GM19023 (cell line): ENCODE data around the gene RPS6KA4.

Experiments used
- ATAC-seq: cut with Tn5 transposase; IDR thresholded peaks from one replicate; pipeline ENCODE4 v1.9.1; 2021; ENCODE audit warnings: mild to moderate bottlenecking, moderate library complexity; ENCODE audit not compliant: unreplicated experiment

The RPS6KA4 gene

DNA sequence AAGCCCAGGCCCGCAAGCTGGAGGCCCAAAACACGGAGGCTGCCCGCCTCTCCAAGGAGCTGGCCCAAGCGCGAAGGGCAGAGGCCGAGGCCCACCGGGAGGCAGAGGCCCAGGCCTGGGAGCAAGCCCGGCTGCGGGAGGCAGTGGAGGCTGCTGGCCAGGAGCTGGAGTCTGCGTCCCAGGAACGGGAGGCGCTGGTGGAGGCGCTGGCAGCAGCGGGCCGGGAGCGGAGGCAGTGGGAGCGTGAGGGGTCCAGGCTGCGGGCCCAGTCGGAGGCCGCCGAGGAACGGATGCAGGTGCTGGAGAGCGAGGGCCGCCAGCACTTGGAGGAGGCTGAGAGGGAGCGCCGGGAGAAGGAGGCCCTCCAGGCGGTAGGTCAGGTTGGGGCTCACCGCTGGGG is 14.2 kb upstream of the RPS6KA4 start:
- no peak for ATAC-seq

DNA sequence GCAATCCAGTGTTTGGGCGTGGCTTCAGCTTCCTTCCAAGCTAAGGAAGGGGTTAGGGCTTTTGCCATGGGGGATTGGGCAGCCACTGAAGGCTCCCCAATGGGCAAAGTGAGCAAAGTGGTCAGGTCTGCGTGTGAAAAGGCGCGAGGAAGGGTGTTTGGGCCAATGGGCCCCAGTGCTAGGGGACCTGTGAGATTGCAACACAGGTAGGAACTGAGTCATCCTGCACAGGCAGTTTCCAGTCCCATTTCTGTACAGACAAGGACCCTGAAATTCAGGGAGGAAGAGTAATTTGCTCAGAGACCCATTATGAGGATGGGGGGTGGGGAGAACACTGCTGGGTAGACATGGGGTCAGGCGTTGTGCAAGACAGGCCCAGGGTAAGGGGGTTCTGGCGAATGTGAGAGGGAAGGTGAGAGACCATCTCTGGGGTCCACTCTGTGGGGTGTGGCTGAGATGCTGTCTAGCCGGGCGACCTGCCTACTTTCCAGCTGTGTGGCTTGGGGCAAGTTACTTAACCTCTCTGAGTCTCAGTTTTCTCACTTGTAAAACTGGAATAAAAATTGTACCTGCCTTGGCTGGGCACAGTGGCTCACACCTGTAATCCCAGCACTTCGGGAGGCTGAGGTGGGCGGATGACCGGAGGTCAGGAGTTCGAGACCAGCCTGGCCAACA is 11.6 kb upstream of the RPS6KA4 start:
- no peak for ATAC-seq

DNA sequence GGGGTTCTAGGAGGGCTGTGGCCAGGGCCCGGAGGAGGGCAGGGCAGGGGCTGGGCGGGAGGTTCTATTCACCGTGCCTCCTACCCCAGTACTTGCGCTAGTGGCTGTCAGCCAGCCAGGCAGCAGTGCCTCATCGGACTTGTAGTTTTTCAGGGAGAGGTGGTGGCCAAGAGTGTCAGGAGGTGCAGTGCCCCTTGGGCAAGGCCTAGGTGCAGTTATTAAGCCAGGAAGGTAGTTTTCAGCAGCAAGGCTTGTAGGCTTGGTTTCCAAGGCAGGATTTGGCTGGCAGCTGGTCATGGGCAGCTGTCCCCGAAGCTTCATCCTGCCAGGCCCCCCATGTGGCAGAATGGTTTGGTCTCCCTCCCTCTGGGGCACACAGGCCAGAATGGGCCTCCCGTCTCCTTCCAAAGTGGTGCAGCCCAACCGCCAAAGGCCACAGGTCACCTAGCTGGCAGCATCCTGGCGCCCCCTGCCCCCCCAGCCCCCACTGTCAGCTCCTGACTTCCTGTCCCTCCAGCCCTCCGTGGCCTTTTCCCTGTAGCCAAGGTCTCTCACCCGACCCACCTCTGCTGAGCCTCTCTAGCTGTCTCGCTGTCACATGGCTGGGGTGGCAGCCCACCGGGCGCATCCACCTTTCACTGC is 10.5 kb upstream of the RPS6KA4 start:
- ATAC-seq, result no peak

DNA sequence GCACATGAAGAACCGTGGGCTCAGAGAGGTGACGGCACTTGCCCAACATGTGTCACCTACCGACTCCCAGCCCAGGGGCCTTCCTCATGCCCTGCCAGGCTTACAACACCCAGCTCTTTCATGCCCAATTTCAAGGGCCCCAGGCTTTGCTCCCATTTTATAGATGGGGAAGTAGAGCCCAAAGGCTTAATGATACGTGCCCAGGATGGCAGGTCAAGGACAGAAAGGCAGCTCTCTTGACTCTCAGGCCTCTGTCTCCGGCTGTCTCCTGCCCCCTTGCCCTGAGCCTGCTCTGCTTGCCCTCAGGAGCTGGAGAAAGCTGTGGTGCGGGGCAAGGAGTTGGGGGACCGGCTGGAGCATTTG is 10.0 kb upstream of the RPS6KA4 start:
- ATAC-seq, result no peak

DNA sequence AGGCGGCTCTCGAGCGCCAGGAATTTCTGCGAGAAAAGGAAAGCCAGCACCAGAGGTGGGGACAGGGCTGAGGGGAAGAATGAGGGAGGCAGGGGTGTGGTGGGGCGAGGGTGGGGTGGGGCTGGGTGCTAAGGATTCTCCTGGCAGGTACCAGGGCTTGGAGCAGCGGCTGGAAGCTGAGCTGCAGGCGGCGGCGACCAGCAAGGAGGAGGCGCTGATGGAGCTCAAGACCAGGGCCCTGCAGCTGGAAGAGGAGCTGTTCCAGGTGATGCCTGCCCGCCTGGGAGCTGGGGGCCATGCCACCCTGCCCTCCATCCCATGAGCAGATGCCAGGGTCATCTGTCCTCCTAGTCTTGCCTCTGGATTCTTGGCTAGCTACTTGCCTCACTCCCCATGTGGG is 9.6 kb upstream of the RPS6KA4 start:
- no peak for ATAC-seq

DNA sequence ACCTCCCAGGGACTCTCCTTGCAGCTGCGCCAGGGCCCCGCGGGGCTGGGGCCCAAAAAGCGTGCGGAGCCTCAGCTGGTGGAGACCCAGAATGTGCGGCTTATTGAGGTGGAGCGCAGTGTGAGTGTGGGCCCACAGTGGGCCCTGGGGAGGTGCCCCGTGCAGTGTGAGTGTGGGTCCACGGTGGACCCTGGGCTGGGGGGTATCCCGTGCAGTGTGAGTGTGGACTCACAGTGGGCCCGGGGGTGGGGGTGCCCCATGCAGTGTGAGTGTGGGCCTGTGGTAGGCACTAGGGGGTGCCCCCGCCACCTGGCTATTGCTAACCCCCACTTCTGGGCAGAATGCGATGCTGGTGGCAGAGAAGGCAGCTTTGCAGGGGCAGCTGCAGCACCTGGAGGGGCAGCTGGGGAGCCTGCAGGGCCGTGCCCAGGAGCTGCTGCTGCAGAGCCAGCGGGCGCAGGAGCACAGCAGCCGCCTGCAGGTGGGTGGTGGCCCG is 7.8 kb upstream of the RPS6KA4 start:
- ATAC-seq, result no peak

DNA sequence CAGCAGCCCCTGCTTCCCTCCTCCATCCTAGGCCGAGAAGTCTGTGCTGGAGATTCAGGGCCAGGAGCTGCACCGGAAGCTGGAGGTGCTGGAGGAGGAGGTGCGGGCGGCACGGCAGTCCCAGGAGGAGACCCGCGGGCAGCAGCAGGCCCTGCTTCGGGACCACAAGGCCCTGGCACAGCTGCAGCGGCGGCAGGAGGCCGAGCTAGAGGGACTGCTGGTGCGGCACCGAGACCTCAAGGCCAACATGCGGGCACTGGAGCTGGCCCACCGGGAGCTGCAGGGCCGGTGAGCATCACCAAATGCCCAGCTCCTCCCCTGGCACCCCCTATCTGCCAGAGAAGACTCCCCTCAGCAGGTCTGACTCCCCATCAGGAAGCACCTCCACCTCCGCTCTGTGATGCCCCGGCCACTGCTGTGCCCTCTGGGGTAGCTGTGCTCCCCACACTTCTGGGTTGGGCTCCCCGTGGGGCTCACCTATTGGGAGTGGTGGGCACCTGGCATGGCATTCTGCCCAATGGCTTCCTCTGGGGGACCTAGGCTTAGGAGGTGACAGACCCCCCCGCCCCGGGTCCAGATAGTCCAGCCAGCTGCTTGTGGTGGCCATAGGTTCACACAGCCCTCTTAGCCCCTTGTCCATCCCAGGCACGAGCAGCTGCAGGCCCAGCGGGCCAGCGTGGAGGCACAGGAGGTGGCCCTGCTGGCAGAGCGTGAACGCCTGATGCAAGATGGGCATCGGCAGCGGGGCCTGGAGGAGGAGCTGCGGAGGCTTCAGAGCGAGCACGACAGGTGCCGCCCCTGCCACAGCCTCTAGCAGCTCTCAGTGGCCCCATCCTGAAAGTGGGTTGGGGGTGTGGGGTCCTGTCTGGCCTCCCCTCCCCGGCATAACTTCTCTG is 6.6 kb upstream of the RPS6KA4 start:
- ATAC-seq, result no peak

DNA sequence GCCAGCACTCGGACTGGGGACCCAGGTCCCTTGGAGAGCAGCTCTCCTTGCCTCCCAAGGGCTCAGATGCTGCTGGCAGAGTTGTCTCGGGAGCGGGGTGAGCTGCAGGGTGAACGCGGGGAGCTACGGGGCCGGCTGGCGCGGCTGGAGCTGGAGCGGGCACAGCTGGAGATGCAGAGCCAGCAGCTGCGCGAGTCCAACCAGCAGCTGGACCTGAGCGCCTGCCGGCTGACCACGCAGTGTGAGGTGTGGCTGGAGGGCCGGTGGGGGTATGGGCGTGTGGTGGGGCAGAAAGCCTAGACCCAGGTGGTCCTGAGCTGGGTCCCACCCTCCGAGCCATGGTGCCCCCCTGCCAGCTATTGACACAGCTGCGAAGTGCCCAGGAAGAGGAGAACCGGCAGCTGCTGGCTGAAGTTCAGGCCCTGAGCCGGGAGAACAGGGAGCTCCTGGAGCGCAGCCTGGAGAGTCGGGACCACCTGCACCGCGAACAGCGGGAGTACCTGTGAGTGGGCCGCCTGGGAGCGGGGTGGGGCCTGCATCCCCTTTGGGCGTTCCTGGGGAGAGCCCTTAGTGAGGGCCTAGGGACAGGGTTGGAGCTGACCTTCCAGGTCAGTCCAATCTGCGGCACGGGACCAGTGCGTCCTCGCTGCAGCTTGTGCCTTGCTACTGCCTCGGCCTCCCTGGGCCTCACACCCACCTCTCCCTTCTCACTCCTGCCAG is 5.8 kb upstream of the RPS6KA4 start:
- ATAC-seq, result no peak

DNA sequence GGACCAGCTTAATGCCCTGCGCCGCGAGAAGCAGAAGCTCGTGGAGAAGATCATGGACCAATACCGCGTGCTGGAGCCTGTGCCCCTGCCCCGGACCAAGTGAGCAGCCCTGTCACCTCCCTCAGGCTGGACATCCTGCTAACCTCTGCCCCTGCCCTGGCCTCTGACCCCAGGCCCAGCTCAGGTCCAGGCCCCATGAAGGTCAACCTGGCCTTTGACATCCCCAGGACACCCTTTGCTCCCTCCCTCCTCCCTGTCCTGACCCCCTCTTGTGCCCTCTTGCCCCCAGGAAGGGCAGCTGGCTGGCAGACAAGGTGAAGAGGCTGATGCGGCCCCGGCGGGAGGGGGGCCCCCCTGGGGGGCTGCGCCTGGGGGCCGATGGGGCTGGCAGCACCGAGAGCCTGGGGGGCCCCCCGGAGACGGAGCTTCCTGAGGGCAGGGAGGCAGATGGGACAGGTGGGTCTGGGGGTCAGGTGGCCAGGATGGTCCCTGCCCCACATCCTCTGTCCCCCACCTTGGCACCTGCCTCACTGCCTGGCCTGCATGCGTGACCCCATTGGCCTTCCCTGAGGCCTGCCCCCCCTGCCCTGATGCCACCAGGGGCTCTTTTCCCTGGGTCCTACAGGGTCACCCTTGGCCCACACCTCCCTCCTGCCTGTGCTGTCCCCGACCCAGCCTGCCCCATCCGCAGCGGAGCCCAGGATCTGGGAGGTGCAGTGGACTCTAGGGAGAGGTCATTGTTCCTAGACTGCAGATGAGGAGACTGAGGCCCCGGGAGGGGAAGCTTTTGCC is 5.1 kb upstream of the RPS6KA4 start:
- ATAC-seq, result no peak

DNA sequence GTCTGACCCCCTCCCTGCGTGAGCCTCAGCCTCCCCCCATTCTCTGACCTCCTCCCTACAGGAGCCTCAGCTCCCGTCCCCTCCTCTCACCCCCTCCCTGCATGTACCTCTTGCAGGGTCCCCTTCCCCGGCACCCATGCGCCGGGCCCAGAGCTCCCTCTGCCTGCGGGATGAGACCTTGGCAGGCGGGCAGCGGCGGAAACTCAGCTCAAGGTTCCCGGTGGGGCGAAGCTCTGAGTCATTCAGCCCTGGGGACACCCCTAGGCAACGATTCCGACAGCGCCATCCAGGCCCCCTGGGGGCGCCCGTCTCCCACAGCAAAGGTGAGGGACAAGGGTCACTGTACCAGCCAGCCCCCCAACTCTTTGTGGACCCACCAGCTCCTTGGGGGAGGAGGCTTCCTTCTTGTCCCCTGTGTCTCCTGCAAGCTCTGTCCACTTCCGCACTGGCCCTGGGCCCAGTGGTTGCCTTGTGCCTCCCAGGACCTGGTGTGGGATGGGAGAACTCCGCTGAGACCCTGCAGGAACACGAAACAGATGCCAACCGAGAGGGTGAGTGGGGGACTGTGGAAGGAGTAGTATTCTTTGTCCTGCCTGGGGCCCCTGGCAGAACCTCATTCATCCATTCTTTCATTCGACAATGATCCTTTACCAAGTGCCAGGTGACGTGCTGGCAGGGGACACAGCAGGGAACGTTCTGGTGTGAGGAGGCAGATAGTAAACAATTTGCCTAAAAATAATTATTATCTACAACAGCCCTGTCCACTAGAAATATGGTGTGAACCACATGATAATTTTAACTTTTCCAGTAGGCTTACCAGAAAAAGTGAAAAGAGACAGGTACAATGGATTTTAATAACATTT is 3.7 kb upstream of the RPS6KA4 start:
- no peak for ATAC-seq

DNA sequence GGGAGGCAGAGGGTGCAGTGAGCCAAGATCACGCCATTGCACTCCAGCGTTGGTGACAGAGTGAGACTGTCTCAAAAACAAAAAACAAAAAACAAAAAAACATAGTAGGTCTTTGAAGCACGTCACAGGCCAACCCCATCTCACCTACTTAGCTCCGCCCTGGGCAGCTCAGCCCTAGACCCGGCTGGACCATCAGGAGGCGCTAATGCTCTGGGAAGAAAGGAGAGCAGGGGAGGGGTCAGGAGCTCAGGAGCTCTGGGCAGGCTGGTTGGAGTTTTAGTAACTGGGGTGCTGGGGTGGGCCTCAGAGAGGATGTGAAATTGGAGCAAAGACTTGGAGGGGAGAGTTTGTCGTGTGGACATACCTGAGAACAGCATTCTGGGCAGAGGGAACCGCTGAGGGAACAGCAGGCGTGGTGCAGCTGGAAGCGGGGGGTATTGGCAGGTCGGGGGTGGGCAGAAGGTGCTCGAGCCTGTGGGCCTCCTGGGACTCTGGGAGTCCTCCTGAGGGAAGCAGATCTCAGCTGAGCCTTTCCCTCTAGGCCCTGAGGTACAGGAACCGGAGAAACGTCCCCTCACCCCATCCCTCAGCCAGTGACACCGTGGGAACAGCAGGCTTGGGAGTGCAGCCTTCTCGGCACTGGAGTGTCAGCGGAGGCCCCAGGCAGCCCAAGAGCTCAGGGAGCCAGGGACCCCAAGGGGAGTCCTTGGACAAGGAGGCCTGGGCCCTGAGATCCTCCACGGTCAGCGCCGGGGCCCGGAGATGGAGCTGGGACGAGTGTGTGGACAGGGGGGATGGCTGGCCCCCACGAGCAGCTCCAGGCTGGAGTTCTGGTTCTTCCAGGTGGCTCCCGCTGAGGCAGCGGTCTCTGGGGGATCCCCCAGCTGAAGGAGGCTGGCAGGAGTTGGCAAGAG is 2.2 kb upstream of the RPS6KA4 start:
- no peak for ATAC-seq

DNA sequence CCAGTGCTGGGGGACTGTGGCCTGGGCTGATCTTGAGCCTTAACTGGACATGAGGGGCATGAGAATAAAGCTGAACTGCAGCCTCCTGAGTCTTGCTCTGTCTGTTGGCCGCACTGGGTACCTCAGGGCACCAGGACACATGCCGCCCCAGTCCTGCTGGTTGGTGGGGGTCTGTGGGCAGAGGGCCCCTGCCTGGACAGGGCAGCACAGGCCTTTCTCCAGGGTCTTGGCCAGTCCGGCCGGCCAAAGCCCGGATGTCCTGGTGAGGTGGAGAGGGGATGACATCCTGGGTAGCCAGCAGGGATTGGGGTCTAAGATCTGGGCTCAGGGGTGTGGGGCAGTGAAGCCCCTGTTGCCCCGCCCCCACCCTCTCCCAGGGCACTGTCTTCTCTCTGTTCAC is 1.5 kb upstream of the RPS6KA4 start:
- no peak for ATAC-seq

DNA sequence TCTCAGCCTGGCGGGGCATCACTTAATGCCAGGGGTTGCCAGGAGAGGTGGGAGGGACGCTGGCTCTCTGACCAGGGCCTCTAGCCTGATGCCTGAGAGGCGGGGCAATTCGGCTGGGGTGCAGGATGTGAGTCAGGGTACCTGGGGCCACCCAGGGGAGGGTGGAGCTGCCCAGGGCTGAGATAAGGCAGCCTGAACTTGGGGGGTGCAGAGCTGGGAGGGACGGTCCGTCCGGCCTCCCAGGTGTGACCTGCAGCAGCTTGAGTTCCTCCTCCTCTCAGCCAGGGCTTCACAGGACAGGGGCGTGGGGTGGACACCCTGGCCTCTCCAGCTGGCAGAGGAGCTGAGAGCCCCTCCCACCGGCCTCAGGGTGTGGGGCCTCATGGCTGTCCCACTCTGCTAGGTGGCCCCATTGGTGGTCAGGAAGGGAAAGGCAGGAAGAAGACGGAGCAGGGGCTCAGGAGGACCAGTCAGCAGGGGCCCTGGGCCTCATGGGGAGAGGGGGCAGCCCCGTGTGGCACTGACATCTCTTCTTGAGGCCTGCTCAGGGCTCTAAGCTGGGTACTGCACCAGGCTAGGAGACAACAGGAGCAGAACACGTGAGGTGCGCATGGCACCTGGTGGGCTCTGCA is 942 bp upstream of the RPS6KA4 start:
- ATAC-seq, result no peak

DNA sequence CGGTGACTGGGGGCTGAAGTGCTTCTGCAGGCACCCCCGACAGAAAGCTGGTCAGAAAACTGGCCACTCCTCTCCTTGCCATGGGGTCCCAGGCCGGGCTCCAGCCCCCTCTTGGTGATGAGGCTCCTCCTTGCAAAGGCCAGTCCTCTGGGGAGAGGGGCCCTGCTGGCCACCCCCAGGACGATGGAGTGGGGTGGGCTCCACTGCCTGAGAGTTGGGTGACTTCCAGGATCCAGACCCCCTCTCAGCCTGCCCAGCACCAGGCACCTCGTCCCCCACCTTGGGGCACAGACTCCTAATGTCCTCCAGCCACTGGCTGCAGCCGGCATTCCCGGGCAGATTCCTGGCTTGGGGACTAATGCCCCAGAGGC is 441 bp upstream of the RPS6KA4 start:
- ATAC-seq, result no peak

DNA sequence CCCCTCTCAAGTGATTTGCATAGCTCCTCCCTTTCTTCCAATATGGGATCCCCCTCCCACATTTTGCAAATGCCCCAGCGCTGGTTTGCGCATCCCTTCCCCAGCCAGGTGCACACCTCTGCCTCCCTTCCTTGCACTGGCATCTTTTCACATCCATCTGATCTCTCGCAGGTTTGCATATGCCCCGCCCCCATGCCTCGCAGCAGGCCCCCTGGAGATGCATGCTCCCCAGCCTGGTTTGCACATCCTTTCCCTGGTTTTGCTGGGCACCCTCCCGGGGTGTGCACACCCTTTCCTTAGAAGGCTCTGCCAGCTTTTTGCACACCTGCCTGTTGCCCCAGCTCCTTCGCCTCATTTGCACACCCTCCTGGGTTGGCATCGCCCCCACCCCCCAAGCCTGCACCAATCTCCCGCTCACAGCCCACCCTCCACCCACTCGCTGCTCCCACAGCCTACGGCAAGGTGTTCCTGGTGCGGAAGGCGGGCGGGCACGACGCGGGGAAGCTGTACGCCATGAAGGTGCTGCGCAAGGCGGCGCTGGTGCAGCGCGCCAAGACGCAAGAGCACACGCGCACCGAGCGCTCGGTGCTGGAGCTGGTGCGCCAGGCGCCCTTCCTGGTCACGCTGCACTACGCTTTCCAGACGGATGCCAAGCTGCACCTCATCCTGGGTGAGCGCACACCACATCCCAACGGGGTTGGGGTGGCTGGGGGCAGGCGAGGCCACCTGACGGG is 917 bp downstream of the RPS6KA4 start:
- ATAC-seq, result no peak

DNA sequence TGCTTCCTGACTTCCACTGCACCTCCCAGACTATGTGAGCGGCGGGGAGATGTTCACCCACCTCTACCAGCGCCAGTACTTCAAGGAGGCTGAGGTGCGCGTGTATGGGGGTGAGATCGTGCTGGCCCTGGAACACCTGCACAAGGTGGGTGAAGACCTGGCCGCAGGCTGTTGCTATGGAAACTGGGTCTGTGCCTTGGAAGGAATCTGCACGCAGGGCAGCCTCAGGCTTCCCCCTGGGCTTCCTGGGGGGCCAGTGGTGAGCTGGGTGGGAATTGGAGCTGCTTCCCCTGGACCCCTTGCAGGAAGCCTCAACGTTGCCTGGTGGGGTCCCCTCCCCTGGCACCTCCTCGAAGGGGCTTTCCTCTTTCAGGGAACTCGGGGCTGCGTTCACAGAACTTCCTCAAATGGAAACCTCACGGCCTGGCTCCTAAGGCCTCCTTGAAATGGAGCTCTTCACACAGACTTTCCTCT is 1.5 kb downstream of the RPS6KA4 start:
- ATAC-seq, result no peak

DNA sequence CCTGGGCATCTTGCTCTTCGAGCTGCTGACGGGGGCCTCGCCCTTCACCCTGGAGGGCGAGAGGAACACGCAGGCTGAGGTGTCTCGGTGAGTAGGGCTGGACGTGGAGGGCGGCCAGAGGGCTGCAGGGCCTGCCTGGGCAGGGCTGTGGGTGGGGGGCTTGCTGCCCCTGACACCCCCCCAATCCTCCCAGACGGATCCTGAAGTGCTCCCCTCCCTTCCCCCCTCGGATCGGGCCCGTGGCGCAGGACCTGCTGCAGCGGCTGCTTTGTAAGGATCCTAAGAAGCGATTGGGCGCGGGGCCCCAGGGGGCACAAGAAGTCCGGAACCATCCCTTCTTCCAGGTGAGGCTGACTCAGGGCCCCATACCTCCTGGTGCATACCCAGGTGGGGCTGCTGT is 2.7 kb downstream of the RPS6KA4 start:
- no peak for ATAC-seq
